ENCODE results near the gene RAB13. TPM values are rescaled to one million over a fixed set of nuclear protein-coding genes. Genes with fewer than 3 reads are reported as not detected.

RAB13 gene
- total and polyA plus RNA-seq, 2 donors (not counting 3 experiments of a cell fraction or from before 2014, with no cell fraction given): 76.0 to 124 TPM

DNA sequence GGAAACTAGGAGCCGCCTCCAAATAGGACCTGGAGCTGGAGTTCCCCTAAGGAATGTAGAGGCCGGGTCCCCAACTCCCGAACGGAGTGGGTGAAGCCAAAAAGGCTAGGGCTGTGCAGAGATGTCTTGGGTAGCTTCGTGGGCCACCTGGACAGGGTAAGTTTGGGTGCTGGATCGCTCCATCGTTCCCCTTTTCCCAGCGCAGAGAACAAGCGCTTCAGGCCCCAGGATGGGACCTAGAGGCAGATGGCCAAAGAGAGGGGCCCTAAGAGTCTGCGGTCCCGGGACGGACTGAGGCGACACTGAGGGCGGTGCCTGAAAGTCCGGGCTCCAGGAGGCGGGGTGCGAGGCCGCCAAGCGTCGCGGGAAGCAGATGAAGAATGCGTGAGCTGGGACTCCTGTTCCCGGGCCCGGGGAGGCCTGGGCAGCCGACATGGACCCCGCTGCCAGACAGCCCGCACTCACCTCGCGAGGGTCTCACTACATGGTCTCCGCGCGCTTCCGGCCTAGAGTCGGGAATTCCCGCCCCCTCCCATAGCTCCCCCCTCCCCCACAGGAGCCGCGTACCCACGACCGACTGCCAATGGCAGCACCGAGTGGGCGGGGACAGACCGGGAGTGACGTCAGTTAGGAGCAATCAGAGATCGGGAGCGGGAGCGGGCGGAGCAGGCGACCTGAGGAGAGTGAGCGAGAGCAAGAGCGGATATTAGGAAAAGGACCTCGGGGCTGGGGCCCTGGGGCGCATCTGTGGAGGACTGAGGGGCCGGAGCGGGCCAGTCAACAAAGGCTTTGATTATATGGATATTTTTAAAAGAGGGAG lies 22.9 kb downstream of the RAB13 start, which contains the start of gene SLC39A1:
TSS of gene SLC39A1 (minus strand) at position 508 of the 820 bp plus-strand sequence. CDS start 822 bp downstream, outside the sequence.
- POLR2A ChIA-PET: interaction anchor here (0.6 to 1.5 kb wide), 5 partner anchors 10 to 356 kb away, joined by 3 to 5 read pairs (median 4); partner anchors contain the start of genes DENND4B and JTB
- H3K27me3 ChIP-seq (ENCODE audit: control insufficient read depth in 2 of 2, insufficient read depth in 2 of 2, low read length in 2 of 2): no peaks in the 10 kb centered on the region

DNA sequence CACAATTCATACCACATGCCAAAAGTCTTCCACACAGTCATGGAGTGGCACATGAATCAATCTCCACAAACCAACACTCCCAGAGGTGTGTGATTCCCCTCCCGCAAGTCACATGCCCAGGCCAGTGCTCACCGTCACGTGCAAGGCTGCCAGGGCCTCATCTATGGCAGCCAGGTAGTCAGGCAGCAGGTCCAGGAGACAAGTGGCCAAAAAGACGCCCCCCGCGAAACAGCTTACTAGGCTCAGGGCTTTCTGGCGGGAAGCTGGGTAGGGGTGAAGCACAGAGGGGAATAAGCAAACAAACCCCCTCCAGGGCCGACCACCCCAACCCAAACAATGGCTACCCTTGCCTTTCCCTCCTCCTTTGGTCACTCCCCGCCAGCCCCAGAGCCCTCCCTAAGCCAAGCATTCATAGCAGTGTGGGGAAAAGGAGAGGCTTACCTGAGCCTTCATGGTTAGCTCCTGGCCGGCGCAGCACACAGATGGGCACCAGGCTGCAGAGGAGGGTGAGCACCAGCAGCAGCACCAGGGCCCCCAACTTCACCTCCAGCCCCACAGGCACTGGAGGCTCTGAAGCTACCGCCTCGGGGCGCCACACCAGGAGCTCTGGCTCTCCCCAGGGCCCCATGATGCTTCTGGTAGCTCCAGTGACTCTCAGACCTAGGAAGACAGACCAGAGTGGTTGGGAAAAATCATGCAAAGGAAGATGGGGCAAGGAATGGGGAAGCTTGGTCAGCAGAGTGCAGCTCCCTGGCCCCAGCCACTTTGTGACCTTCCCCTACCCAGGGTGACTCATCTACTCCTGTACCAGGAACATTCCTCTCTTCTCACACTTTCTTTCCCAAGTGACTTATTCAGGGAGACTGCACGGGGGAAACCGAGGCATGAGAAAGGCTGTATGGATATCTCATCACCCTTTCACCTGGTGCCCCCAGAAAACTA lies 23.8 kb downstream of the RAB13 start:
- dilution Hi-C loops (cut with MboI; ENCODE audit: extremely low pct_ligation_motif_present, low sequenced_read_pairs): no loop called here
- Histone ChIP-seq H3K9ac (replicated peaks; ENCODE audit: extremely low read depth, insufficient read depth, low read length) (peak overlapping the region; percentile 80), H4K20me1 (replicated peaks; ENCODE audit: control insufficient read depth, extremely low read depth, insufficient read depth, low read length) (no peaks in the 10 kb centered on the region), H3K36me3 (ENCODE audit: control insufficient read depth in 2 of 2, extremely low read depth in 1 of 2, insufficient read depth in 2 of 2, low read length in 2 of 2) (peaks cover 0 to 8% of the 10 kb centered on the region in 2 experiments), H3K27ac (ENCODE audit: insufficient read depth, low read depth, low read length) (peak overlapping the region; percentile 64), H3K4me1 (ENCODE audit: control insufficient read depth, extremely low read depth, insufficient read depth, low read length) (peaks cover 44% of the 10 kb centered on the region), H3K79me2 (ENCODE audit: control insufficient read depth, insufficient read depth, low read length) (peaks cover 17% of the 10 kb centered on the region), H3K4me3 (replicated peaks in 1 of 3; ENCODE audit: insufficient read depth in 1 of 3, low read depth in 1 of 3, low read length in 3 of 3) (peak overlapping the region; percentile 27 to 73 (median 55)), H3K9me3 (replicated peaks; ENCODE audit: control insufficient read depth, insufficient read depth, low read length) (no peaks in the 10 kb centered on the region), H3K9me1 (replicated peaks; ENCODE audit: control insufficient read depth, extremely low read depth, insufficient read depth, low read length) (no peaks in the 10 kb centered on the region), H2AFZ (ENCODE audit: low read depth, low read length) (no peak overlapping the region), H3K27me3 (ENCODE audit: control insufficient read depth in 2 of 2, insufficient read depth in 2 of 2, low read length in 2 of 2) (no peaks in the 10 kb centered on the region), H3K4me2 (ENCODE audit: insufficient read depth, low read length) (peak overlapping the region; percentile 72)
- intact Hi-C loops (cut with micrococcal nuclease): loop anchor here (1.0 to 5.0 kb wide), 6 partner anchors 14 to 80 kb away; partner anchors contain the start of genes DENND4B, JTB, RAB13 and RPS27
- CTCF ChIA-PET: interaction anchor here (1.1 to 3.0 kb wide), 7 partner anchors 15 to 182 kb away, joined by 3 to 21 read pairs (median 6); partner anchors contain the start of genes DENND4B, GATAD2B, JTB and RAB13
- POLR2A ChIA-PET: interaction anchor here (1.0 to 1.5 kb wide), 3 partner anchors 9 to 16 kb away, joined by 3 to 5 read pairs (median 4); partner anchors contain the start of genes DENND4B and JTB
- FAIRE-seq: peak; percentile 86
- TF ChIP-seq POLR2AphosphoS5 (IDR thresholded peaks at IDR 0.05; ENCODE audit: insufficient read depth, low read depth, low read length) (no peak), JUN (IDR thresholded peaks at IDR 0.05; ENCODE audit: borderline replicate concordance, insufficient read depth, insufficient read length, low read depth) (peak; percentile 37), FOS (IDR thresholded peaks at IDR 0.05; ENCODE audit: borderline replicate concordance, insufficient read depth, low read length) (peak; percentile 48)
- DNase-seq (ENCODE audit: low read depth, low spot score): peak; percentile 48
- BruUV-seq (replicated peaks): no TSS peak

More for the DNA sequence above, 22.9 kb downstream of the RAB13 start, which contains the start of gene SLC39A1:
- peak; percentile 99 for DNase-seq (ENCODE audit: low read depth, low spot score)
- intact Hi-C loops (cut with micrococcal nuclease) (loop anchor here (1.0 to 5.0 kb wide), 6 partner anchors 14 to 81 kb away; partner anchors contain the start of genes DENND4B, JTB, RAB13 and RPS27), dilution Hi-C loops (cut with MboI; ENCODE audit: extremely low pct_ligation_motif_present, low sequenced_read_pairs) (no loop called here)
- H3K4me1 ChIP-seq (ENCODE audit: control insufficient read depth, extremely low read depth, insufficient read depth, low read length): peaks cover 46% of the 10 kb centered on the region
- H4K20me1 ChIP-seq (replicated peaks; ENCODE audit: control insufficient read depth, extremely low read depth, insufficient read depth, low read length): no peaks in the 10 kb centered on the region
- H3K4me2 ChIP-seq (ENCODE audit: insufficient read depth, low read length): peak within 1 kb of the TSS; percentile 87
- H3K36me3 ChIP-seq (ENCODE audit: control insufficient read depth in 2 of 2, extremely low read depth in 1 of 2, insufficient read depth in 2 of 2, low read length in 2 of 2): peaks cover 0 to 8% of the 10 kb centered on the region in 2 experiments
- peak within 1 kb of the TSS; percentile 80 for H3K9ac ChIP-seq (replicated peaks; ENCODE audit: extremely low read depth, insufficient read depth, low read length)
- H3K9me1 ChIP-seq (replicated peaks; ENCODE audit: control insufficient read depth, extremely low read depth, insufficient read depth, low read length): no peaks in the 10 kb centered on the region
- peak within 1 kb of the TSS; percentile 58 for H2AFZ ChIP-seq (ENCODE audit: low read depth, low read length)
- peak; percentile 95 for FAIRE-seq
- TF ChIP-seq POLR2A (IDR thresholded peaks at IDR 0.05; ENCODE audit: low read depth, low read length): peak; percentile 47
- TF ChIP-seq GATA2 (IDR thresholded peaks at IDR 0.05; ENCODE audit: insufficient read depth, insufficient read length, low read depth, low read length): no peak
- peaks cover 10% of the 10 kb centered on the region for H3K79me2 ChIP-seq (ENCODE audit: control insufficient read depth, insufficient read depth, low read length)
- CTCF ChIA-PET: interaction anchor here (1.1 to 3.0 kb wide), 8 partner anchors 11 to 183 kb away, joined by 3 to 21 read pairs (median 6); partner anchors contain the start of genes DENND4B, GATAD2B, JTB and RAB13
- no peaks in the 10 kb centered on the region for H3K9me3 ChIP-seq (replicated peaks; ENCODE audit: control insufficient read depth, insufficient read depth, low read length)
- TSS peak; percentile 53 for BruUV-seq (replicated peaks)
- H3K4me3 ChIP-seq (replicated peaks in 1 of 3; ENCODE audit: insufficient read depth in 1 of 3, low read depth in 1 of 3, low read length in 3 of 3): peak within 1 kb of the TSS; percentile 27 to 73 (median 73)
- H3K27ac ChIP-seq (ENCODE audit: insufficient read depth, low read depth, low read length): peak within 1 kb of the TSS; percentile 64
